Erythroblast (primary cell): Measurements from ENCODE around the gene GPR137.

Experiments
- GATA1 ChIP-seq: IDR thresholded peaks from 2 replicates; pipeline ENCODE4 v1.6.1; 2011; ENCODE audit warnings: low read depth, mild to moderate bottlenecking, control low read depth, low read length, moderate library complexity
- POLR2A ChIP-seq: IDR thresholded peaks from 2 replicates; pipeline ENCODE4 v1.6.1; 2011; ENCODE audit warnings: mild to moderate bottlenecking, low read length

DNA sequence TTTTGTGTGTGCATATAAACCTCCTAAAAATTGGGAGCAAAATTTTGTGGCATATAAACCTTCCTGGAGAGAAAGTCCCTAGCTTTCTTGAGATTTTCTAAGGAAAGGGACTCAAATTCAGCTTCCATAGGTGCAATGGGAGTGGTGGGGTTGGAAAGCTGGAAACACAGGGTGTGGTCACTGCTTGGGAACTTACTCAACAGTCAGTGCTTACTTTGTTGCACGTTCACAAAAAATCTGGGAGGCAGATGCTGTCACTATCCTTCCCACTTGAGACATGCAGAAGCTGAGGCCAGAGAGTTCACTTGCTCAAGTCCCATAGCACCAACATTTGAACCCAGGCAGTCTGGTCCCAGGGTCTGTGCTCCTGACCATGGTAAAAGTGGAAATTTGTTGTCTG is 10.6 kb downstream of the GPR137 start:
- TF ChIP-seq POLR2A = no peak
- no peak for TF ChIP-seq GATA1
